Uterus (tissue), 4 donors: ENCODE data around the gene LTF. TPM values are rescaled to one million over a fixed set of nuclear protein-coding genes. Genes with fewer than 3 reads are reported as not detected.

Experiments
- DNase-seq, 2 donors: peaks; one replicate each; pipeline ENCODE4 v3.0.0-alpha.2; 2019 to 2020
- H3K27ac ChIP-seq, 2 donors: fragments of 200-600 bp; sonication (generic); 1 replicate in 1 of 2; 2 replicates in 1 of 2; pipeline ENCODE4 v1.5.1; 2016 to 2018
- H3K27me3 ChIP-seq, 2 donors: fragments of 200-600 bp; sonication (generic); one replicate each; pipeline ENCODE4 v1.5.1; 2018 to 2019; ENCODE audit warnings: control low read depth in 1 of 2
- H3K36me3 ChIP-seq, 2 donors: fragments of 200-600 bp; sonication (generic); one replicate each; pipeline ENCODE4 v1.5.1; 2019; ENCODE audit warnings: control low read depth in 1 of 2
- H3K4me1 ChIP-seq, 2 donors: fragments of 200-600 bp; sonication (generic); one replicate each; pipeline ENCODE4 v1.5.1; 2018 to 2019; ENCODE audit warnings: control low read depth in 1 of 2
- H3K4me3 ChIP-seq, 2 donors: fragments of 200-600 bp; sonication (generic); 1 replicate in 1 of 2; 2 replicates in 1 of 2; pipeline ENCODE4 v1.5.1; 2018 to 2019; ENCODE audit warnings: mild to moderate bottlenecking in 1 of 2
- H3K9me3 ChIP-seq, 2 donors: fragments of 200-600 bp; sonication (generic); one replicate each; pipeline ENCODE4 v1.5.1; 2019; ENCODE audit warnings: control low read depth in 1 of 2
- CTCF ChIP-seq, 4 experiments: fragments of 200-600 bp in 2 of 4; fragments of 450-650 bp in 2 of 4; sonication (generic) in 2 of 4; IDR thresholded peaks; one replicate each; pipeline ENCODE4 v1.5.1; 2016 to 2019; ENCODE audit warnings: antibody characterized with exemption in 4 of 4, mild to moderate bottlenecking in 2 of 4, moderate library complexity in 1 of 4
- POLR2A ChIP-seq, 2 donors: fragments of 450-650 bp; IDR thresholded peaks; one replicate each; pipeline ENCODE4 v1.6.1; 2016; ENCODE audit warnings: antibody characterized with exemption in 2 of 2, mild to moderate bottlenecking in 1 of 2, moderate library complexity in 1 of 2
- intact Hi-C: fragments of 100-400 bp; cut with DNase I; formaldehyde crosslinking; loops from one replicate; pipeline ENCODE4 v1.15.1; 2023; ENCODE audit warnings: low total_unique reads
- total RNA-seq, 4 donors: library from RNA; depleted of rRNA in 3 of 4; stranded (reverse); fragments of >200 nt in 3 of 4; gene quantifications; one replicate each; pipeline versions ENCODE4 v1.1.0 to v1.2.4, GENCODE V29; 2014 to 2023
- donor health status: DM: yes; HTN: yes; CAD: no.

Gene LTF
- total RNA-seq, 4 donors from 2014 or later: 0.59 to 9.0 (median 2.8) TPM

GRCh38 chr3:46449755-46450552 lies 14.8 kb downstream of the LTF start:
- no peaks in the 10 kb centered on the region for H3K9me3 ChIP-seq
- TF ChIP-seq POLR2A (IDR thresholded peaks at IDR 0.05) (no peak), CTCF (IDR thresholded peaks at IDR 0.05) (no peak)
- H3K36me3 ChIP-seq: no peaks in the 10 kb centered on the region
- no peak for DNase-seq
- H3K27me3 ChIP-seq: no peaks in the 10 kb centered on the region
- H3K27ac ChIP-seq: no peak overlapping the region
- H3K4me3 ChIP-seq: no peak overlapping the region
- no peaks in the 10 kb centered on the region for H3K4me1 ChIP-seq
- intact Hi-C loops: no loop called here

- Histone ChIP-seq H3K4me1 (no peaks in the 10 kb centered on the region), H3K27me3 (no peaks in the 10 kb centered on the region), H3K4me3 (no peak overlapping the region), H3K27ac (no peak overlapping the region), H3K9me3 (no peaks in the 10 kb centered on the region), H3K36me3 (no peaks in the 10 kb centered on the region)
- intact Hi-C loops: no loop called here
- DNase-seq: no peak
- TF ChIP-seq POLR2A (IDR thresholded peaks at IDR 0.05): no peak
- no peak for TF ChIP-seq CTCF (IDR thresholded peaks at IDR 0.05)
Observed at GRCh38 chr3:46448721-46449120, 16.0 kb downstream of the LTF start.

- no peak overlapping the region for H3K4me3 ChIP-seq
- no peaks in the 10 kb centered on the region for H3K36me3 ChIP-seq
- no peaks in the 10 kb centered on the region for H3K27me3 ChIP-seq
- no peaks in the 10 kb centered on the region for H3K4me1 ChIP-seq
- H3K27ac ChIP-seq: no peak overlapping the region
- DNase-seq: no peak
- TF ChIP-seq POLR2A (IDR thresholded peaks at IDR 0.05) (no peak), CTCF (IDR thresholded peaks at IDR 0.05) (no peak)
- no peaks in the 10 kb centered on the region for H3K9me3 ChIP-seq
- intact Hi-C loops: no loop called here
Observed at GRCh38 chr3:46447228-46447985, 17.3 kb downstream of the LTF start.

GRCh38 chr3:46442576-46443530 lies 21.9 kb downstream of the LTF start:
- Histone ChIP-seq H3K36me3 (no peaks in the 10 kb centered on the region), H3K27ac (no peak overlapping the region), H3K4me1 (no peaks in the 10 kb centered on the region), H3K9me3 (no peaks in the 10 kb centered on the region), H3K4me3 (no peak overlapping the region), H3K27me3 (no peaks in the 10 kb centered on the region)
- peak; percentile 38 to 64 (median 44) for TF ChIP-seq CTCF (IDR thresholded peaks at IDR 0.05)
- no peak for TF ChIP-seq POLR2A (IDR thresholded peaks at IDR 0.05)
- intact Hi-C loops: no loop called here
- DNase-seq: peak in 1 of 2 donors; percentile 42
